Renal cortical epithelial cell (primary cell): ENCODE results near the gene ZNF184. TPM values are rescaled to one million over a fixed set of nuclear protein-coding genes. Genes with fewer than 3 reads are reported as not detected.
"Not testable (repeated sequence)": the region's sequence is repeated elsewhere in the genome, so short reads cannot be mapped to it uniquely, and the experiment has no call there.

Source experiments
- DNase-seq: peaks from one replicate; pipeline ENCODE4 v3.0.0-alpha.2; 2011; ENCODE audit warnings: low read depth
- total RNA-seq: library from RNA; depleted of rRNA; stranded (reverse); fragments of >200 nt; gene quantifications from 2 replicates; pipeline ENCODE4 v1.2.3, GENCODE V29; 2014

ZNF184 gene
- total RNA-seq, 1 donor from 2014 or later, result 11.3 TPM

GRCh38 chr6:27424851-27425250 lies 48.1 kb downstream of the ZNF184 start:
- not testable (repeated sequence) for DNase-seq

GRCh38 chr6:27422651-27423332 lies 50.1 kb downstream of the ZNF184 start:
- DNase-seq, result no peak

GRCh38 chr6:27419363-27419762 lies 53.5 kb downstream of the ZNF184 start:
- DNase-seq, result no peak

- DNase-seq, result no peak
These were observed 57.0 kb downstream of the ZNF184 start for GRCh38 chr6:27415898-27416297.

GRCh38 chr6:27414996-27415395 lies 57.9 kb downstream of the ZNF184 start:
- no peak for DNase-seq

- no peak for DNase-seq
These were observed 58.6 kb downstream of the ZNF184 start for GRCh38 chr6:27414300-27414699.

GRCh38 chr6:27407153-27407814 lies 65.6 kb downstream of the ZNF184 start:
- no peak for DNase-seq

GRCh38 chr6:27406085-27406484 lies 66.8 kb downstream of the ZNF184 start:
- no peak for DNase-seq

- no peak for DNase-seq
These were observed 71.8 kb downstream of the ZNF184 start for GRCh38 chr6:27400877-27401642.

Other genes starting within 250 kb of the ZNF184 start
- 2.6 and 3.4 TPM in 2 replicates for gene PRSS16, start 225.4 kb downstream of the ZNF184 start, total RNA-seq
- gene POM121L2, start 160.8 kb downstream of the ZNF184 start, total RNA-seq, result not detected in 2 replicates
- 0.69 and 6.6 TPM in 2 replicates for gene ZNF391, start 84.3 kb downstream of the ZNF184 start, total RNA-seq